Measurements from ENCODE around the gene MEST.
A peak's percentile ranks its signal among the peaks of the same experiment; 100 is the strongest.

MEST gene

DNA sequence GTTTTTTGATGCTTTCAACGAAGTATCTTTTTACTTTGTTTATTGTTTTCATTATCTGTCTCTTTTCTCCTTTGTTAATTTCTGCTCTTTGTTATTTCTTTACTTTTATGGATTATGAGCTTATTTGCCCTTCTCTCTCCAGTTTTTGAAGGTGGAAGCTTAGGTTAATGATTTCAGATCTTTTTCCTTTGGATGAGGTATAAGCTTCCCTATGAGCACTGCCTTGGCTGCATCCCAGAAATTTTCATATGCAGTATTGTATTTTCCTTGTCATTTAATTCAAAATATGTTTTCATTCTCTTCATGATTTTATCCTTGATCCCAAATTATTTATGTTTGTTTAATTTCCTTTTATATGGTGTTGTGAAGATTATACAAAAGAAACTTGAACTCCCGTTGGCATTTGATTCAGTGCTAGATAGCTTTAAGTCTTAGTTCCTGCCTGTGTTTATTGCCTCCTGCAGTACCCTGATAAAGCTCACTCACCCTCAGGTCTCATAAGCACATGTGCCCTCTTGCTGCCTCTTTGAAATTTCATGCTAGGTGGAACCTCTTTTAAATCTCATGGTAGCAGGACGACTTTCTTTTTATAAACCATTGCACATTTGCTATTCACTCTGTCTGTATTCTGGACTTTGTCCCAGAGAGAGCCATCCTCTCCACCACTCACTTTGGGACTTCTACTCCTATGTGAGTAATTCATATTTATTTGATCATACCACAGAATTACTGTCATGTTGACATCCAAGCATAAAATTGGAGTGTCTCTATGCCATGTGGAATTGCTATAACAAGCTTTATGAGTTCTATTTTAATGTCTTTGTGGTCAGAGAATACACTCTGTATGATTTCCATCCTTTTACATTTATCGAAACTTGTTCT, 28.1 kb upstream of the MEST start:
- Histone ChIP-seq H3K4me1 (ENCODE audit: control insufficient read depth, insufficient read depth, low read length) (no peaks in the 10 kb centered on the region), H3K27ac (ENCODE audit: low read length) (no peak overlapping the region), H3K9ac (ENCODE audit: low read length in 2 of 2) (no peak overlapping the region), H3K9me3 (ENCODE audit: control insufficient read depth in 2 of 2, low read length in 2 of 2) (peaks cover 0 to 5% of the 10 kb centered on the region in 2 donors), H3K36me3 (ENCODE audit: control insufficient read depth in 2 of 2, insufficient read depth in 2 of 2, low read length in 2 of 2) (no peaks in the 10 kb centered on the region), H3K27me3 (ENCODE audit: control insufficient read depth in 1 of 2, insufficient read depth in 2 of 2, low read length in 2 of 2) (no peaks in the 10 kb centered on the region), H3K4me3 (ENCODE audit: low read length in 2 of 2) (no peak overlapping the region)

DNA sequence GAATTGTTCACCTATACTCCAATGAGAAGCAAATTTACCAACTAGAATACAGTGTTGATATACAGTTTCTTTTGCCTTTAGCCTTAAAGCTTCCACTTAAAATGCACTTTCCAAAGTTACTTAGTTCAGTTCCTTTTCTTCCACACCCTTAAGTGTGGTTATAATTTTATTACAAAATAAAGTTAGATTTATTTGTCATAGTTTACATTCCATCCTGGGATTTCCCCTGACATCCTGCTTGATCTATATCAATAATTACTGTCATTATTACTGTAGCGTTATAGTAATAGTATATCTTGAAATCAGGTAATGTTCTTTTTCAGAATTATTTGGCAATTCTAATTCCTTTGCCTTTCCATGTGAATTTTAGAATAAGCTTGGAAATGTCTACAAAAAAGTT, 23.3 kb upstream of the MEST start:
- Histone ChIP-seq H3K27me3 (ENCODE audit: control insufficient read depth in 1 of 2, insufficient read depth in 2 of 2, low read length in 2 of 2) (no peaks in the 10 kb centered on the region), H3K36me3 (ENCODE audit: control insufficient read depth in 2 of 2, insufficient read depth in 2 of 2, low read length in 2 of 2) (no peaks in the 10 kb centered on the region), H3K4me3 (ENCODE audit: low read length in 2 of 2) (no peak overlapping the region), H3K9me3 (ENCODE audit: control insufficient read depth in 2 of 2, low read length in 2 of 2) (no peaks in the 10 kb centered on the region), H3K9ac (ENCODE audit: low read length in 2 of 2) (no peak overlapping the region), H3K27ac (ENCODE audit: low read length) (no peak overlapping the region), H3K4me1 (ENCODE audit: control insufficient read depth, insufficient read depth, low read length) (no peaks in the 10 kb centered on the region)

DNA sequence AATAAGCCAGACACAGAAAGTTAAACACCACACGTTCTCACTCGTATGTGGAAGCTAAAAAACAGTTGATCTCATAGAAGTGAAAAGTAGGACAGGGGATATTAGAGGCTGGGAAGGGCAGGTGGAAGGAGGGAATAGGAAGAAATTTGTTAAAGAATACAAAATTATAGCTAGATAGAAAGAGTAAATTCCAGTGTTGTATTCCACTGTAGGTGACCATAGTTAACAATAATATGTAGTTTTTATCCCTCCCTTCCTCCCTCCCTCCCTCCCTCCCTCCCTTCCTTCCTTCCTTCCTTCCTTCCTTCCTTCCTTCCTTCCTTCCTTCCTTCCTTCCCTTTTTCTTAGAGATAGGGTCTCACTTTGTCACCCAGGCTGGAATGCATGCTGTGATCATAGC, 19.9 kb upstream of the MEST start:
- no peaks in the 10 kb centered on the region for H3K4me1 ChIP-seq (ENCODE audit: control insufficient read depth, insufficient read depth, low read length)
- H3K27me3 ChIP-seq (ENCODE audit: control insufficient read depth in 1 of 2, insufficient read depth in 2 of 2, low read length in 2 of 2), result no peaks in the 10 kb centered on the region
- no peaks in the 10 kb centered on the region for H3K36me3 ChIP-seq (ENCODE audit: control insufficient read depth in 2 of 2, insufficient read depth in 2 of 2, low read length in 2 of 2)
- H3K9me3 ChIP-seq (ENCODE audit: control insufficient read depth in 2 of 2, low read length in 2 of 2), result no peaks in the 10 kb centered on the region
- H3K4me3 ChIP-seq (ENCODE audit: low read length in 2 of 2), result no peak overlapping the region
- no peak overlapping the region for H3K9ac ChIP-seq (ENCODE audit: low read length in 2 of 2)
- no peak overlapping the region for H3K27ac ChIP-seq (ENCODE audit: low read length)

DNA sequence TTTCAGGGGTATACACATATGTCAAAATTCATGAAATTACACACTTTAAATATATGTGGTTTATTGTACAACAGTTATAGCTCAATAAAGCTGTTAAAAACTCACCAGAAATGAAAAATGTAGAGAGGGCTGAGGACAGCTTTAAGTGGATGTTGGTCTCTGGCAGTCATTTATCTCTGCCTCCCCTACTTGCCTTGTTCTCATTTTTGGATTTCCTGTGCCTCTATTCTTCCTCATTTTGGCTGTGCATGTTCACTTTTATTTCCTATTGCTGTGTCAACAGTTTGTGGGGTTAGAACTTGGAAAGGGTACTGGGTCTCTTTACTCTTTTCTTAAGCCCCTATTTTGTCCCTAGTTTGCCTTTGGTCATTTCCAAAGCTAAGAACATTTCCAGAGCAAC, 18.6 kb upstream of the MEST start:
- H3K4me3 ChIP-seq (ENCODE audit: low read length in 2 of 2), result no peak overlapping the region
- no peak overlapping the region for H3K27ac ChIP-seq (ENCODE audit: low read length)
- no peaks in the 10 kb centered on the region for H3K4me1 ChIP-seq (ENCODE audit: control insufficient read depth, insufficient read depth, low read length)
- H3K27me3 ChIP-seq (ENCODE audit: control insufficient read depth in 1 of 2, insufficient read depth in 2 of 2, low read length in 2 of 2), result no peaks in the 10 kb centered on the region
- no peaks in the 10 kb centered on the region for H3K36me3 ChIP-seq (ENCODE audit: control insufficient read depth in 2 of 2, insufficient read depth in 2 of 2, low read length in 2 of 2)
- peaks cover 0 to 3% of the 10 kb centered on the region in 2 donors for H3K9me3 ChIP-seq (ENCODE audit: control insufficient read depth in 2 of 2, low read length in 2 of 2)
- H3K9ac ChIP-seq (ENCODE audit: low read length in 2 of 2), result no peak overlapping the region

DNA sequence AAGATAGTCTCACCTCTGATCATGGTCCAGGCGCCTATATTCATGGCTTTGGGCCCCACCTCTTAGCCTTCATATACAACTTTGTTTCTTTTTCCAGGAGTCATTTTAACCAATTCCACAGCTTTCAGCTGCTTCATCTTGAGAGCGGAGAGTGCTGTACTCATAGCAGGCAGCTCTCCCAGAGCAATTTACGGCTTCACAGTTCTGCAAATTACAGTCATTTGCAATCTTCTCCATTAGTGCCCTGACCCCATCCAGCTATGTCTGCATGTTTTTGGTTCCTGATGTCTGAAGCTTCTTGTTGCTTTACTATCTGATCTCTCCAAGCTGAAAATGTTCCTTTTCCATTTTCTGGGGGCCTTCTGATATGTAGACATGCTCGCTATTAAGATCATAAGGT, 18.0 kb upstream of the MEST start:
- no peaks in the 10 kb centered on the region for H3K27me3 ChIP-seq (ENCODE audit: control insufficient read depth in 1 of 2, insufficient read depth in 2 of 2, low read length in 2 of 2)
- H3K36me3 ChIP-seq (ENCODE audit: control insufficient read depth in 2 of 2, insufficient read depth in 2 of 2, low read length in 2 of 2), result no peaks in the 10 kb centered on the region
- peaks cover 0 to 3% of the 10 kb centered on the region in 2 donors for H3K9me3 ChIP-seq (ENCODE audit: control insufficient read depth in 2 of 2, low read length in 2 of 2)
- H3K4me1 ChIP-seq (ENCODE audit: control insufficient read depth, insufficient read depth, low read length), result no peaks in the 10 kb centered on the region
- H3K9ac ChIP-seq (ENCODE audit: low read length in 2 of 2), result no peak overlapping the region
- peak overlapping the region; percentile 6 for H3K27ac ChIP-seq (ENCODE audit: low read length)
- H3K4me3 ChIP-seq (ENCODE audit: low read length in 2 of 2), result no peak overlapping the region

DNA sequence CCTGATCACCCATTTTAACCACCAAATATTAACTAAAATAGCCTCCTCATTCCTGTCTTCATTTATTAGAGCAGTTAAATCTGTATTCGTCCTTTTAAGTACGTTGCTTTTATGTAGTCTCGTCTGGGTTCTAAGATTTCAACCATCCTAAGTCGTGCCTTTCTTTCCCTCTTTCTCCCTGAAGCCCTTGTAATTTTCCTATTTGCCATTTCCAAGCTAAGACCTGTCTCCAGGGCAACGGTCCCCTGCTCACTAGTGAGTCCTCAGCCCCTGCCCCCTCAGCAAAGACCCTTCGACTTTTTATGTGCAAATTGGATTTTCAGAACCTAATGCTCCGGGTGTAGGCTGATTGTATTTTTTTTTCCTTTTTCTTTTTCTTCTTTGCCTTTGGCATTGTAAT, 16.1 kb upstream of the MEST start:
- Histone ChIP-seq H3K4me1 (ENCODE audit: control insufficient read depth, insufficient read depth, low read length) (no peaks in the 10 kb centered on the region), H3K4me3 (ENCODE audit: low read length in 2 of 2) (no peak overlapping the region), H3K9me3 (ENCODE audit: control insufficient read depth in 2 of 2, low read length in 2 of 2) (peaks cover 0 to 3% of the 10 kb centered on the region in 2 donors), H3K9ac (ENCODE audit: low read length in 2 of 2) (no peak overlapping the region), H3K27ac (ENCODE audit: low read length) (no peak overlapping the region), H3K27me3 (ENCODE audit: control insufficient read depth in 1 of 2, insufficient read depth in 2 of 2, low read length in 2 of 2) (no peaks in the 10 kb centered on the region), H3K36me3 (ENCODE audit: control insufficient read depth in 2 of 2, insufficient read depth in 2 of 2, low read length in 2 of 2) (no peaks in the 10 kb centered on the region)

DNA sequence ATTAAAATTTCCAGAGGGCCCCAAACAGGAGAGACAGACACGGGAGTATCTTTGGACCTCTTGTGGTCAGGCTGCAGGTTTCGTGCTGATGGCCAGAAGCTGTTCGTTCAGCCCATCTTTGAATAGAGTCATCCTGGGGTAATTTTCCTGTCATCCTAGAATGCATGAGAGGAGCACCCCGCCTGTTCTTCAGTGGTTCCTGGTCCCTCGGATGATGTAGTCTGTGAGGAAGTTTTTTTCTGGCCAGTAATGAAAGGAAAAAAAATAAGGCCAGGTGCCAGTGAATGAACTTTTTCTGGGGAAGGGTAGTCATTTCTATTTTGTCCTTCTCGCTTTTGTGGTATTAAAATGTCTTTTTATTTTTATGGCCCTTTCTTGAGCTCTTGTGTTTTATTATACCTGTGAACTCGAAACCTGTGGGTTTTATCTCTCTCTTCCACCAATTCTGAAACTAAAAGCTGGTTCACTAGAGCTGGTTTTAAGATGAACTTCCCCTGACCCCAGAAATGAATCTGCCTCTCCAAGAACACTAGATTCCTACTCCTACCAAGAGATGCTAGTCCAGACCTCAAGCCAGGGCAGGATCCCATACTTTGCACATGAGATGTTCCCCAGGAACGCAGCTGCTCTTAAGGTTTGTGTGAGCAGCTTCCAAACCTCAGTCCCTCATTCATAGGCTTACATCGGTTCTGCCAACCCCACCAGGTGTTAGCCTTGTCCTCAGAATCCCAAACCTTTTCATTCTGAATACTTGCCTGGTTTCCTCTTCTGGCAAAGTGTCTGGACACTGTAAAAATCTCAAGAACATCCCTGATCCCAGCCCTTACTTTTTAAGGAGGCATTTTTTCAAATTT, 15.4 kb upstream of the MEST start:
- H3K9ac ChIP-seq (ENCODE audit: low read length in 2 of 2), result no peak overlapping the region
- H3K4me1 ChIP-seq (ENCODE audit: control insufficient read depth, insufficient read depth, low read length), result no peaks in the 10 kb centered on the region
- no peak overlapping the region for H3K4me3 ChIP-seq (ENCODE audit: low read length in 2 of 2)
- peaks cover 0 to 3% of the 10 kb centered on the region in 2 donors for H3K9me3 ChIP-seq (ENCODE audit: control insufficient read depth in 2 of 2, low read length in 2 of 2)
- no peaks in the 10 kb centered on the region for H3K27me3 ChIP-seq (ENCODE audit: control insufficient read depth in 1 of 2, insufficient read depth in 2 of 2, low read length in 2 of 2)
- H3K27ac ChIP-seq (ENCODE audit: low read length), result no peak overlapping the region
- no peaks in the 10 kb centered on the region for H3K36me3 ChIP-seq (ENCODE audit: control insufficient read depth in 2 of 2, insufficient read depth in 2 of 2, low read length in 2 of 2)

DNA sequence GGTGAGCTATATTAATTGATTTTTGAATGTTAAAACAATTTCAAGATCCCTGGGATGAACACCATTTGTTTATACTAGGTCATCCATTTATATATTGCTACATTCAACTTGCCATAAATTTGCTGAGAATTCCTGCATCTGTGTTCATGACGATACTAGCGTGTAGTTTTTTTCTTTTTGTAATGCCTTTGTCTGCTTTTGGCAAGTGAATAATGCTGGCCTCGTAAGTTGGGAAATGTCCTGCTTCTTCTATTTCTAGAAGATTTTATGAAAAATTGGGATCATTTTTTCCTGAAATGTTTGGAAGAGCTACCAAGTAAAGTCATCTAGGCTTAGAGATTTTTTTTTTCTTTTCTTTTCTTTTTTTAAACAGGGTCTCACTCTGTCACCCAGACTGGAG, 12.9 kb upstream of the MEST start:
- no peak overlapping the region for H3K9ac ChIP-seq (ENCODE audit: low read length in 2 of 2)
- peaks cover 0 to 8% of the 10 kb centered on the region in 2 donors for H3K27me3 ChIP-seq (ENCODE audit: control insufficient read depth in 1 of 2, insufficient read depth in 2 of 2, low read length in 2 of 2)
- H3K4me3 ChIP-seq (ENCODE audit: low read length in 2 of 2), result no peak overlapping the region
- H3K4me1 ChIP-seq (ENCODE audit: control insufficient read depth, insufficient read depth, low read length), result no peaks in the 10 kb centered on the region
- no peak overlapping the region for H3K27ac ChIP-seq (ENCODE audit: low read length)
- no peaks in the 10 kb centered on the region for H3K36me3 ChIP-seq (ENCODE audit: control insufficient read depth in 2 of 2, insufficient read depth in 2 of 2, low read length in 2 of 2)
- peaks cover 0 to 3% of the 10 kb centered on the region in 2 donors for H3K9me3 ChIP-seq (ENCODE audit: control insufficient read depth in 2 of 2, low read length in 2 of 2)

DNA sequence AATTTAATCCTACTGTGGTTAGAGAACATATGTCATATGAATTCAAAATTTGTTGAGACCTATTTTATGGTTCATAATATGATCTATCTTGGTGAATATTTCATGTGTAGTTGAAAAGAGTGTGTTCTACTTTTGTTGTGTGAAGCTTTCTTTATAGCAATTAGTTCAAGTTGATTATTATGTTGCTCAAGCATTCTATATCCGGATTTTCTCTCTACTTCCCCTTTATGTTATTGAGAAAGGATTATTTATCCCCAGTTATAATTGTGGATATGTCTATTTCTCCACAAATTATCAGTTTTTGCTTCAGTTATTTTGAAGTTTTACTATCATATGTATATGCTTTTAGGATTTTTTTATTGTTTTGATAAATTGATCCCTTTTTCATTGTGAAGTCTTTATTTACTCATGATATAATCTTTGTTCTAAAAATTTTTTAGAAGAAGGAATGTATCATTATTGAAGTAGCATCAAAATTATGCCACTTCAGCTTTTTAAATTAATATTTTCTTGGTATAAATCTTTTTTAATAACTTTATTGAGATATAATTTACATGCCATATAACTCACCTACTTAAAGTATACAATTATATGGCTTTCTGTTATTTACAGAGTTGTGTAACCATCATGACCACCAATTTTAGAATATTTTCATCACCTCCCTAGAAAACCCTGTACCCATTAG, 12.0 kb upstream of the MEST start:
- H3K9me3 ChIP-seq (ENCODE audit: control insufficient read depth in 2 of 2, low read length in 2 of 2), result peaks cover 0 to 3% of the 10 kb centered on the region in 2 donors
- no peak overlapping the region for H3K9ac ChIP-seq (ENCODE audit: low read length in 2 of 2)
- no peaks in the 10 kb centered on the region for H3K36me3 ChIP-seq (ENCODE audit: control insufficient read depth in 2 of 2, insufficient read depth in 2 of 2, low read length in 2 of 2)
- peaks cover 1 to 11% of the 10 kb centered on the region in 2 donors for H3K27me3 ChIP-seq (ENCODE audit: control insufficient read depth in 1 of 2, insufficient read depth in 2 of 2, low read length in 2 of 2)
- no peak overlapping the region for H3K4me3 ChIP-seq (ENCODE audit: low read length in 2 of 2)
- H3K4me1 ChIP-seq (ENCODE audit: control insufficient read depth, insufficient read depth, low read length), result no peaks in the 10 kb centered on the region
- no peak overlapping the region for H3K27ac ChIP-seq (ENCODE audit: low read length)

DNA sequence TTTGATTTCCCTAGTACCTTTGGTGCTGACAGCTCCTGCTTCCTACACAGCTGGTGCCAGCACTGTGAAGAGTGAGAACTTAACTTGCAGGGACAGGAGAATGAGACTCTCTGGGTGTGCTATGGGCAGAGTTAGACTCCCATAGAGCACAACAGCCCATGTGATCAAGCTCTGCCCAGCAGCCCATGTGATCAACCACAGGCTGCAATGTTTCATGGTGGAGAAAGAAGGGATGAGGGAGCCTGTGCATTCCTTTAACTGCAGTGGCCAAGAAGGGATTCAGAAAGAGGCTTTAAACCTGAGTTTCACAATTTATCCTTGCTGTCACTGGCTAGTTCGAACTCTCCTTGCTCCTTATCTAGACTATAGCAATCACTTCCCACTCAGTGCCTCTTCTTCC, 10.0 kb upstream of the MEST start:
- Histone ChIP-seq H3K36me3 (ENCODE audit: control insufficient read depth in 2 of 2, insufficient read depth in 2 of 2, low read length in 2 of 2) (no peaks in the 10 kb centered on the region), H3K9ac (ENCODE audit: low read length in 2 of 2) (no peak overlapping the region), H3K9me3 (ENCODE audit: control insufficient read depth in 2 of 2, low read length in 2 of 2) (peaks cover 0 to 3% of the 10 kb centered on the region in 2 donors), H3K4me1 (ENCODE audit: control insufficient read depth, insufficient read depth, low read length) (peaks cover 11% of the 10 kb centered on the region), H3K27ac (ENCODE audit: low read length) (no peak overlapping the region), H3K27me3 (ENCODE audit: control insufficient read depth in 1 of 2, insufficient read depth in 2 of 2, low read length in 2 of 2) (peaks cover 9 to 19% of the 10 kb centered on the region in 2 donors), H3K4me3 (ENCODE audit: low read length in 2 of 2) (no peak overlapping the region)

Data from stomach smooth muscle (tissue), 2 donors.